ENCODE data around the gene ZNF30. TPM values are rescaled to one million over a fixed set of nuclear protein-coding genes. Genes with fewer than 3 reads are reported as not detected.

ZNF30 gene
- total and polyA plus RNA-seq, 2 experiments from 2014 or later: 4.1 to 18.7 TPM

- no peak for TF ChIP-seq ETS1 (IDR thresholded peaks at IDR 0.05)
- TF ChIP-seq NANOG (IDR thresholded peaks at IDR 0.05; ENCODE audit: borderline replicate concordance): no peak
- TF ChIP-seq ZNF114 (CRISPR knock-in tag; IDR thresholded peaks at IDR 0.05): no peak
- no peak for TF ChIP-seq EZH2 (IDR thresholded peaks at IDR 0.05; ENCODE audit: low read depth, unreplicated experiment)
- TF ChIP-seq CTCF (conservative IDR thresholded peaks at IDR 0.05; ENCODE audit: low read depth in 2 of 2): no peak
Observed at GRCh38 chr19:34879563-34879962, 47.1 kb upstream of the ZNF30 start (continued).

GRCh38 chr19:34880034-34880433 is 46.7 kb upstream of the ZNF30 start:
- no peaks in the 10 kb centered on the region for H3K36me3 ChIP-seq (ENCODE audit: insufficient read depth)
- H3K27me3 Mint-ChIP-seq (ENCODE audit: insufficient read depth, low read depth, poor library complexity): no peaks in the 10 kb centered on the region
- TF ChIP-seq EZH2phosphoT487 (IDR thresholded peaks at IDR 0.05; ENCODE audit: unreplicated experiment) (no peak), ETS1 (IDR thresholded peaks at IDR 0.05) (no peak), JUNB (IDR thresholded peaks at IDR 0.05; ENCODE audit: unreplicated experiment) (no peak), POLR2AphosphoS5 (IDR thresholded peaks at IDR 0.05; ENCODE audit: low read depth) (no peak), CREB1 (CRISPR knock-in tag; IDR thresholded peaks at IDR 0.05; ENCODE audit: low read depth) (no peak), STAT1 (IDR thresholded peaks at IDR 0.05; ENCODE audit: unreplicated experiment) (no peak), REST (IDR thresholded peaks at IDR 0.05; ENCODE audit: unreplicated experiment) (no peak), ZNF462 (CRISPR knock-in tag; IDR thresholded peaks at IDR 0.05) (no peak), ZNF114 (CRISPR knock-in tag; IDR thresholded peaks at IDR 0.05) (no peak)

More at GRCh38 chr19:34880034-34880433, 46.7 kb upstream of the ZNF30 start:
- no peak overlapping the region for H3K4me3 Mint-ChIP-seq
- Histone ChIP-seq H3K27ac (ENCODE audit: low read depth) (no peak overlapping the region), H3K9me2 (ENCODE audit: insufficient read depth) (0 out of 2 replicates have a peak, but pooled peaks cover 4% of the 10 kb centered on the region), H3K27me3 (ENCODE audit: insufficient read depth) (no peaks in the 10 kb centered on the region), H2AFZ (no peak overlapping the region), H3K4me2 (no peak overlapping the region), H3K79me2 (replicated peaks; ENCODE audit: insufficient read depth) (no peaks in the 10 kb centered on the region), H3F3A (replicated peaks; ENCODE audit: low read depth) (no peaks in the 10 kb centered on the region), H3K4me1 (ENCODE audit: insufficient read depth) (no peaks in the 10 kb centered on the region), H3K4me3 (no peak overlapping the region), H4K20me1 (replicated peaks; ENCODE audit: insufficient read depth) (no peaks in the 10 kb centered on the region)
- no peak overlapping the region for H3K27ac Mint-ChIP-seq
- H3K9me3 Mint-ChIP-seq: peaks cover 6% of the 10 kb centered on the region; the same call in 2 of the 3 replicates
- DNase-seq (ENCODE audit: low spot score) (no peak), ATAC-seq (no peak)
- no peaks in the 10 kb centered on the region; the same call in 2 of the 3 replicates for H3K36me3 Mint-ChIP-seq (ENCODE audit: low read depth)
- H3K4me1 Mint-ChIP-seq: no peaks in the 10 kb centered on the region
